Measurements from ENCODE around the gene USP3.

DNA sequence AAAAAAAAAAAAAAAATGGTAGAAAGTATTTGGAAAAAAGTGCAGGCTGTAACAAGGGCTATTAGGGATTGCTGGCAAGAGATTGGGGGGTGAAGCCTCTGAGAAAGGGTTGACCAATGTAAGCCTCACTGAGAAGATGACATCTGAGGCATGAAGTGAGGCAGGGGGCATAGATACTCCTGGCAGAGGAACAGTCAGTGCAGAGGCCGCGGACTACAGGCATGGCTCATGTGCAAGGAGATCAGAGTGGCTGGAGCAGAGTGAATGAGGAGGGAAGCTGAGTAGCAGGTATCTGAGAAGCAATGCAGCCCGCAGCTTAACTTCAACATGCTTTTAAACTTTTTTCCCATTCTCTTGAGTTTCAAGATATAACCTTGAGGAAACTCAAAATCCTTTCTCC is 98.2 kb downstream of the USP3 start:
- TF ChIP-seq, protein P1, sequence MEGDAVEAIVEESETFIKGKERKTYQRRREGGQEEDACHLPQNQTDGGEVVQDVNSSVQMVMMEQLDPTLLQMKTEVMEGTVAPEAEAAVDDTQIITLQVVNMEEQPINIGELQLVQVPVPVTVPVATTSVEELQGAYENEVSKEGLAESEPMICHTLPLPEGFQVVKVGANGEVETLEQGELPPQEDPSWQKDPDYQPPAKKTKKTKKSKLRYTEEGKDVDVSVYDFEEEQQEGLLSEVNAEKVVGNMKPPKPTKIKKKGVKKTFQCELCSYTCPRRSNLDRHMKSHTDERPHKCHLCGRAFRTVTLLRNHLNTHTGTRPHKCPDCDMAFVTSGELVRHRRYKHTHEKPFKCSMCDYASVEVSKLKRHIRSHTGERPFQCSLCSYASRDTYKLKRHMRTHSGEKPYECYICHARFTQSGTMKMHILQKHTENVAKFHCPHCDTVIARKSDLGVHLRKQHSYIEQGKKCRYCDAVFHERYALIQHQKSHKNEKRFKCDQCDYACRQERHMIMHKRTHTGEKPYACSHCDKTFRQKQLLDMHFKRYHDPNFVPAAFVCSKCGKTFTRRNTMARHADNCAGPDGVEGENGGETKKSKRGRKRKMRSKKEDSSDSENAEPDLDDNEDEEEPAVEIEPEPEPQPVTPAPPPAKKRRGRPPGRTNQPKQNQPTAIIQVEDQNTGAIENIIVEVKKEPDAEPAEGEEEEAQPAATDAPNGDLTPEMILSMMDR (IDR thresholded peaks at IDR 0.05), result no peak
- no peak for TF ChIP-seq POLR2A (IDR thresholded peaks at IDR 0.05)
- TF ChIP-seq EP300 (IDR thresholded peaks at IDR 0.05), result no peak
